ENCODE data around the gene SPTBN5. TPM values are rescaled to one million over a fixed set of nuclear protein-coding genes. Genes with fewer than 3 reads are reported as not detected.

Gene SPTBN5
- total RNA-seq, 1 experiment from 2014 or later: 0.64 TPM

- DNase-seq: no peak
- CTCF ChIA-PET: no interaction called here
- Mint-ChIP-seq H3K27ac (ENCODE audit: unreplicated experiment) (no peak overlapping the region), H3K4me3 (ENCODE audit: low read depth, unreplicated experiment) (no peak overlapping the region), H3K9me3 (ENCODE audit: low read depth, unreplicated experiment) (no peaks in the 10 kb centered on the region), H3K36me3 (ENCODE audit: insufficient read depth, unreplicated experiment) (no peaks in the 10 kb centered on the region), H3K27me3 (ENCODE audit: unreplicated experiment) (no peaks in the 10 kb centered on the region), H3K4me1 (ENCODE audit: low read depth, unreplicated experiment) (no peaks in the 10 kb centered on the region)
- TF ChIP-seq, protein P1, sequence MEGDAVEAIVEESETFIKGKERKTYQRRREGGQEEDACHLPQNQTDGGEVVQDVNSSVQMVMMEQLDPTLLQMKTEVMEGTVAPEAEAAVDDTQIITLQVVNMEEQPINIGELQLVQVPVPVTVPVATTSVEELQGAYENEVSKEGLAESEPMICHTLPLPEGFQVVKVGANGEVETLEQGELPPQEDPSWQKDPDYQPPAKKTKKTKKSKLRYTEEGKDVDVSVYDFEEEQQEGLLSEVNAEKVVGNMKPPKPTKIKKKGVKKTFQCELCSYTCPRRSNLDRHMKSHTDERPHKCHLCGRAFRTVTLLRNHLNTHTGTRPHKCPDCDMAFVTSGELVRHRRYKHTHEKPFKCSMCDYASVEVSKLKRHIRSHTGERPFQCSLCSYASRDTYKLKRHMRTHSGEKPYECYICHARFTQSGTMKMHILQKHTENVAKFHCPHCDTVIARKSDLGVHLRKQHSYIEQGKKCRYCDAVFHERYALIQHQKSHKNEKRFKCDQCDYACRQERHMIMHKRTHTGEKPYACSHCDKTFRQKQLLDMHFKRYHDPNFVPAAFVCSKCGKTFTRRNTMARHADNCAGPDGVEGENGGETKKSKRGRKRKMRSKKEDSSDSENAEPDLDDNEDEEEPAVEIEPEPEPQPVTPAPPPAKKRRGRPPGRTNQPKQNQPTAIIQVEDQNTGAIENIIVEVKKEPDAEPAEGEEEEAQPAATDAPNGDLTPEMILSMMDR (IDR thresholded peaks at IDR 0.05; ENCODE audit: unreplicated experiment): no peak
- intact Hi-C loops (cut with micrococcal nuclease; ENCODE audit: unreplicated experiment): no loop called here
- no TSS peak for BruUV-seq (replicated peaks)
Measured at GRCh38 chr15:41801185-41801584, 92.7 kb downstream of the SPTBN5 start.

DNA sequence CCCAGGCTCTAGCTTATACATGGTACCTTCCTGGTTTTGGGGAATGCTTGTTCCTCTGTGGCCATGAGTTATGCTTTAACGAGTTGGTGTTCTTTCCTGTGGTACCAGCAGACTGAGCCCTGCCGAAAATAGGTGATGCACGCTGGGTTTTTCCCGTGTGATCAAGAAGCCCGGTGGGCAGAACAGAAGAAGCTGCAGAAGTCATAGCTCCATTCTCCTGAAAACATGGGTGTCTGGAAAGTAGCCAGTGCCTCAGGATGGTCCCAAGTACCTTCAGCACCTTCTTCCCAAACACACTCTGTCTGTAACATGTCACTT lies 94.4 kb downstream of the SPTBN5 start:
- no peak for DNase-seq
- Mint-ChIP-seq H3K36me3 (ENCODE audit: insufficient read depth, unreplicated experiment) (no peaks in the 10 kb centered on the region), H3K4me3 (ENCODE audit: low read depth, unreplicated experiment) (no peak overlapping the region), H3K9me3 (ENCODE audit: low read depth, unreplicated experiment) (no peaks in the 10 kb centered on the region), H3K27me3 (ENCODE audit: unreplicated experiment) (no peaks in the 10 kb centered on the region), H3K4me1 (ENCODE audit: low read depth, unreplicated experiment) (no peaks in the 10 kb centered on the region), H3K27ac (ENCODE audit: unreplicated experiment) (no peak overlapping the region)
- CTCF ChIA-PET: no interaction called here
- TF ChIP-seq, protein P1 (IDR thresholded peaks at IDR 0.05; ENCODE audit: unreplicated experiment): no peak
- BruUV-seq (replicated peaks): no TSS peak
- intact Hi-C loops (cut with micrococcal nuclease; ENCODE audit: unreplicated experiment): no loop called here

DNA sequence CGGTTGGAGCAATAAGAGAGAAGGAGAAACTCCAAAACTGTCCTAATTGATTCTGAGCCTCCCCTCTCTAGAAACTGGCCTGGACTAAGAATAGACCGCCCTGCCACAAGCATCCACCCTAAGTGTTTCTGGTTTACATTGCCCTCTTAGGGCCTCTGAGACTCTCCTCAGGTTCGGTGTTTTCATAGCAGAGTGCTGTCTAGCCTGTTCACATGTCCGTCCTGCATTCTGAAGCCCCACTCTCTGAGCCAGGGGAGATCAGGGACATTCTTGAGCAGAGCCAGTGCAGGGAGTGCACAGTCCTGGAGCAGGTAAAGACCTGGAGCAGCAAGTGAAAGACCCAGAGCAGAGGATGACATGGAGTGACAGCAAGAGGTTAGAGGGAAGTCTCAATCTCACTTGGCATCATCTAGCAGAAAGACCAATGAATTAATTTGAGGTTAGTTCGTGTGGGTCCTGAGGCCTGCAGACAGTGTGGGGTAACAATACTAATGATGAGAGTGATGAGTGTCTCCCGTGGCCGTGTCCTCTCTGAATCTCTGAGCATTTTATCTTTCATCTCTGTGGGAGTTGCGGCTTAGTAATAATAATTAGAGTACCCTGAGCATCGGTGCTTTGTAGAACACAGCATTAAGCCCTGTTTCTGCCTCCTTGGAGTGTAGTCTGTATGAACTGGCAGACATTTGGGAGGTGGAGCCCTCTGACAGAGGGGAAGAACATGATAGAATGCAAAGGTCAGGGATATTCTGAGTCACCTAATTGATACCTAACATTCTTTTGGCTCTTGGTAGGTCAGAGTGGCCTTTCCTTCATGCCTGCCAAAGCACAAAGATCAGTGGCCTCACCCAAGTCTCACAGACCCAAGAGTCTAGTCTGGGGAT lies 95.0 kb downstream of the SPTBN5 start:
- TF ChIP-seq, protein P1 (IDR thresholded peaks at IDR 0.05; ENCODE audit: unreplicated experiment): no peak
- BruUV-seq (replicated peaks): no TSS peak
- Mint-ChIP-seq H3K36me3 (ENCODE audit: insufficient read depth, unreplicated experiment) (no peaks in the 10 kb centered on the region), H3K9me3 (ENCODE audit: low read depth, unreplicated experiment) (no peaks in the 10 kb centered on the region), H3K27ac (ENCODE audit: unreplicated experiment) (no peak overlapping the region), H3K4me3 (ENCODE audit: low read depth, unreplicated experiment) (no peak overlapping the region), H3K27me3 (ENCODE audit: unreplicated experiment) (no peaks in the 10 kb centered on the region), H3K4me1 (ENCODE audit: low read depth, unreplicated experiment) (no peaks in the 10 kb centered on the region)
- intact Hi-C loops (cut with micrococcal nuclease; ENCODE audit: unreplicated experiment): no loop called here
- CTCF ChIA-PET: no interaction called here
- no peak for DNase-seq

Small RNA genes within 50 kb of the gene (microRNA-seq; reads per million reads assigned to microRNA genes)
- not detected for gene MIR4310

Other genes starting within 250 kb of the SPTBN5 start
- 26.4 and 29.4 TPM in 2 replicates for gene MGA, start 233.6 kb downstream of the SPTBN5 start, total RNA-seq (2022)
- gene MAPKBP1, start 119.6 kb downstream of the SPTBN5 start, total RNA-seq (2022): 9.9 and 11.3 TPM in 2 replicates
- 9.4 and 9.7 TPM in 2 replicates for gene JMJD7, start 66.0 kb downstream of the SPTBN5 start, total RNA-seq (2022)
- 4.1 and 6.8 TPM in 2 replicates for gene PLA2G4B, start 55.2 kb downstream of the SPTBN5 start, total RNA-seq (2022)
- 20.2 and 20.7 TPM in 2 replicates for gene EHD4, start 78.5 kb upstream of the SPTBN5 start, total RNA-seq (2022)
- gene PLA2G4E, start 127.0 kb upstream of the SPTBN5 start, total RNA-seq (2022): 0.09 TPM in 1 of 2 replicates, not detected in the other
- not detected in 2 replicates for gene PLA2G4D, start 200.5 kb upstream of the SPTBN5 start, total RNA-seq (2022)